ENCODE measurements around the gene ANKRD12.

ANKRD12 gene

DNA sequence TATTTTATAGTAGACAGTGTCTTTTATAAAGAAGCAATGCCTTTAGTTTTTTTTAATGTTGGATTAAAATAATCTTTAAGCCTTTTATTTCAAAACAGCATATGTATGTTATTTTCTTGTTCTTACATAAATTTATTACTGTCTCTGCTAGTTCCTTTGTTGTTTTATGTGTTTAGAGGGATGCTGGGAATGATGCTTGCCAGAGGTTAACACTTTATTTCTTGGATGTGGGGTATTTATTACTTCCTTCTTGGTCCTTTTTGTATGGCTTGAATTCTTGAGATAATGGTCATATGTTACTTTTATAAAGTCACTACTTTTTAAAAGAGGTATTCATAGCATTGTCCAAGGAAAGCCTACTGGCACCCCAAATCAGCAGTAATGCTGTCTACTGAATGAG, 63.1 kb downstream of the ANKRD12 start:
- TF ChIP-seq POLR2A (IDR thresholded peaks at IDR 0.05; ENCODE audit: low read depth, low read length) (no peak), POLR2AphosphoS5 (IDR thresholded peaks at IDR 0.05; ENCODE audit: low read depth, low read length) (no peak), TAF1 (IDR thresholded peaks at IDR 0.05; ENCODE audit: borderline replicate concordance, low read depth, low read length) (no peak)
- FAIRE-seq (no peak), DNase-seq (ENCODE audit: insufficient read length) (no peak)

DNA sequence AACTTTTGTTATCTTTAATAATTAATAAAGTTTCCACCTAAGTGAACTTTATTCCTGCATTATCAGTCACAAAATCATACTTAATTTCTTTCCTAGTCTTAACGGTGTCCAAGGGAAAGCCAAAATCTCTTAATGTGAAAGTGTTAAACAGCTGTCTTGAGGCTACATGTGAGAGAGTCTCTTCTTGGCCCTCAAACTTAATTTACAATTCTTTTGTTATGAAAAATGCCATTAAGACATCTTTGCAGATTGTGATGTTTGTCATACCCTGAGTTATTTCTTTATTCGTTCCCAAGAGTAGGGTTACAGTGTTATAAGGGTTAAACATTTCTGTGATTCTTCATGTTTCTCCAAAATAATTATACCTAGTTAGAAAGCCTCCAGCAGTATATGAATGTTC, 64.6 kb downstream of the ANKRD12 start:
- TF ChIP-seq POLR2A (IDR thresholded peaks at IDR 0.05; ENCODE audit: low read depth, low read length) (no peak), TAF1 (IDR thresholded peaks at IDR 0.05; ENCODE audit: borderline replicate concordance, low read depth, low read length) (no peak)
- FAIRE-seq: no peak
- DNase-seq (ENCODE audit: insufficient read length): no peak

DNA sequence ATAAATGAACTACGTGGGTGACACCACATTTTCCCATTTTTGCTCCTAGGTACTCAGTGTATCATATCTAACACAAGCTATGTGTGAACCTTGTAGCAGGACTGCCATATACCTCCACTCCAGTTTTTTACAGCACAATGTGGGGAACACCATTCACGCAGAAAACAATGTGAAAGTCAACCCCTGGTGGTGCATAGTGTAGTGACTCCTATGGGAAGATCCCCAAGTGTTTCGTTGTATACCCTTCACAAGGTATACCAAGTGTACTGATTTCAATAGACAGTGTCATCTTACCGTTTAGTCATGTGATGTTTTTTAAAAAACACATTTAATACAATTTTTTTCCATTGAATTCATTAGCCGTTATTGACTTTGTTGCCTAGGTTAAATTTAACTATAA, 68.1 kb downstream of the ANKRD12 start:
- FAIRE-seq (no peak), DNase-seq (ENCODE audit: insufficient read length) (no peak)
- no peak for TF ChIP-seq POLR2AphosphoS5 (IDR thresholded peaks at IDR 0.05; ENCODE audit: low read depth, low read length)
- TF ChIP-seq POLR2A (IDR thresholded peaks at IDR 0.05; ENCODE audit: low read depth, low read length): no peak

DNA sequence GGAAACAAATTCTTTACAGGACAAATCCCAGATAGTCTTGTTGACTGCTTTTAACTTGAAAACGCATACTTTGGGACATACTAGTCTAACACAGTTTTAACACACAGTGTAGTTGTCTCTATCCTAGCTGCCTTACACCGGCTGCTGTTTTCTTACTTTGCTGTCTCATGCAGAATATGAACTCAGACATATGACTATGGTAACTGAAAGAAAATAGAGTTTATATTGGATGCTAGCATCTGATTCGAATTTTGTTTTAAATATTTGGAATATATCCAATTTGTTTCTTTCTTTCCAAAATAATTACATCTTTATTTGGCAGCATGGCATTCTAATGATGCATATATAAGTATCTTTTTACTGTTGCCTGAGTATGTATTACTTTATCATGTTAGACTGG, 69.8 kb downstream of the ANKRD12 start:
- no peak for TF ChIP-seq TAF1 (IDR thresholded peaks at IDR 0.05; ENCODE audit: borderline replicate concordance, low read depth, low read length)
- TF ChIP-seq POLR2AphosphoS5 (IDR thresholded peaks at IDR 0.05; ENCODE audit: low read depth, low read length): no peak
- no peak for TF ChIP-seq POLR2A (IDR thresholded peaks at IDR 0.05; ENCODE audit: low read depth, low read length)
- no peak for FAIRE-seq
- DNase-seq (ENCODE audit: insufficient read length): no peak

DNA sequence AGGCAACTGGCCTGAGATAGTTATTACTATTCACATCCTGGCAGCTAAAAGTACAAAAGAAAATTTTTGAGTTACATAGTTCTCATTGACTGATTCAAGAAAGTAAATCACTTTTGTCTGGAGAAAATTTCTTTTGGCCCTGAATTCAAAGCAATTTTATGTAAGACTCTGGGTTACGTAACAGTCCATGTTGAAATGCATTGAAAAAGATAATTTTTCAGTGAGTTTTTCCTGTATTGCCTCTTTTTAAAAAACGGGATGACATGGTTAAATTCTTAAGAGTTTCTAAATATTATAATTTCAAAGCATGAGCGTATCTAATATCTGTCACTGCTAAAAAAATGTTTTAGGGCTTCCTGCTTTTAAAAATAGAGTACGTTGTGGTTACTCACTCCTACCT, 72.7 kb downstream of the ANKRD12 start:
- FAIRE-seq: no peak
- DNase-seq (ENCODE audit: insufficient read length): no peak
- TF ChIP-seq POLR2AphosphoS5 (IDR thresholded peaks at IDR 0.05; ENCODE audit: low read depth, low read length): no peak
- no peak for TF ChIP-seq POLR2A (IDR thresholded peaks at IDR 0.05; ENCODE audit: low read depth, low read length)
- no peak for TF ChIP-seq TAF1 (IDR thresholded peaks at IDR 0.05; ENCODE audit: borderline replicate concordance, low read depth, low read length)

DNA sequence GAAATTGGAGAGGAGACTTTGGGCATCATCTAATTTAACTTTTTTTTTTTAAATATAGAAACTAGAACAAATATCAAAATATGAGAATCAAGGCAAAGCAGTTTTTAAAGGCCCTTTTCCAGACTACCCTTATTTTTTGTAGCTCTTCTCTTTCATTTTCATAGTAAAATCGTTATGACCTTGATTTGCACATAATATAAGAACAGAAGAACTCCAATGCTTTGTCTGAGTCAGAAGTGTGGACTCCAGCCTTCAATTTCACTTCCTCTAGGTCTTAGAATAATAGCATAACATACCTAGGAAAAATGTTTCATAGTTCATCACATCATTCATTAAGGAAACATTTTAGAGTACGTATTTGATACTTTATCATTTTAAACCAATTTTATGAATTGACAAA, 74.4 kb downstream of the ANKRD12 start:
- TF ChIP-seq POLR2AphosphoS5 (IDR thresholded peaks at IDR 0.05; ENCODE audit: low read depth, low read length) (no peak), TAF1 (IDR thresholded peaks at IDR 0.05; ENCODE audit: borderline replicate concordance, low read depth, low read length) (no peak)
- FAIRE-seq: peak; percentile 27
- DNase-seq (ENCODE audit: insufficient read length): no peak

DNA sequence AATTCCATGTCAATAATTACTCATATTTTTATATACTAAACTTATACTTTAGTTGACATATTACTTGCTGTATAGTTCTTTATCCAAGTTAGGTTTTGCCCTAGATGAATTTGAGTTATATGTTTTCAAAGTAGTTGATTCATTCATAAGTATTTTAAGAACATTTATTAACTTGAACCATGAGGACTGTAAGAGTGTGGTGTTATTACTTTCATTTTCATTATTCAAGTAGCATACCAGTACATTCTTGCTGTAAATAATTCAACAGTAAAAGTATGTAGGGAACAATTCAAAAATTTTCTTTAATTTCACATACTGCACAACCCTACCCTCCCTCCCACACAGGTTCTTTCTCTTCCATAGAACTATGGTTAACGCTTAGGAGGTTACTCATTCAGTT, 75.4 kb downstream of the ANKRD12 start:
- DNase-seq (ENCODE audit: insufficient read length) (no peak), FAIRE-seq (peak; percentile 46)
- TF ChIP-seq TAF1 (IDR thresholded peaks at IDR 0.05; ENCODE audit: borderline replicate concordance, low read depth, low read length) (no peak), POLR2AphosphoS5 (IDR thresholded peaks at IDR 0.05; ENCODE audit: low read depth, low read length) (no peak)

DNA sequence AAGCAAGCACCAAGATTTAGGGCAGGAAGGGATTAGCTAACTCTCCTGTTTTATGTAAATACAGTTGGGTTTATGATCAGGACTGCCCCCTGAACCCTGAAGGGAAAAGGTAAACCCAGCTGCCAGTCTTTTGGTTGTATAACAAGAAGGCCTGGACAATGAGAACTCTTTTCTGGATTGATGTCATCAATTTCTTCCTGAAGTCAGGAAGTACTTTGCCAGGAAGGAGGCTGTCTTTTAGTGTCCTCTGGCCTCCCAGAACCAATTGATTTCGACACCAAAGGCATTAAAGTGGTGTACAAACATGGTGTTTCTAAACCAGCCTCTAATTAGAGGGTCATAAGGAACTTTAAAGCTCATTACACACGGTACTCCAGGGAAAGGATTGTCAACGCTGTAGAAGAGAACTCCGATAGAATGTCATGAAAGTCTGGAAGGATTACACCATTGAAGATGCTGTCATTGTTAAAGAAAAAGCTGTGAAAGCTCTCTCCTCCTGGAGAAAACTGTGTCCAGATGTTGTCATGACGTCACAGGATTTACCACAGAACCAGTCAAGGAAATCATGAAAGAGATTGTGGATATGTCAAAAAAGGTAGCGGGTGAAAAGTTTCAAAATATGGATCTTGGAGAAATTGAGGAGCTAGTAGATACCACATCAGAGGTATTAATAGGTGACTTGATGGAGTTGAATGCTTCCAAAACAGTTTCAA, 78.8 kb downstream of the ANKRD12 start:
- DNase-seq (ENCODE audit: insufficient read length) (no peak), FAIRE-seq (no peak)
- TF ChIP-seq POLR2A (IDR thresholded peaks at IDR 0.05; ENCODE audit: low read depth, low read length) (no peak), TAF1 (IDR thresholded peaks at IDR 0.05; ENCODE audit: borderline replicate concordance, low read depth, low read length) (no peak), POLR2AphosphoS5 (IDR thresholded peaks at IDR 0.05; ENCODE audit: low read depth, low read length) (no peak)

DNA sequence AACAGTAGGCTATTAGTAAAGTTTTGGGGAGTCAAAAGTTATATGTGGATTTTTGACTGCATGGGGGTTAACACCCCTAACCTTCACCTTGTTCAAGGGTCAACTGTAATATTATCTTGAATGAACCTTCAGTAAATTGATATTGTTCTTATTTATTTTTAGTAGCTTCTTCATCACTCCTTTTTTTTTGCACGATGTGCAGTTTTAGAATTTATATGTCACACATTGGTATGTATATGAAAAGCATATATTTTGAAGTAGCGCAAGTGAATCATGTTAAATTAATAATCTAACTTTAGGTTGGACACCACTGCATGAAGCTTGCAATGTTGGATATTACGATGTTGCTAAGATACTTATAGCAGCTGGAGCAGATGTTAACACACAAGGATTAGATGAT, 79.9 kb downstream of the ANKRD12 start:
- no peak for DNase-seq (ENCODE audit: insufficient read length)
- FAIRE-seq: no peak
- no peak for TF ChIP-seq TAF1 (IDR thresholded peaks at IDR 0.05; ENCODE audit: borderline replicate concordance, low read depth, low read length)
- no peak for TF ChIP-seq POLR2A (IDR thresholded peaks at IDR 0.05; ENCODE audit: low read depth, low read length)
- TF ChIP-seq POLR2AphosphoS5 (IDR thresholded peaks at IDR 0.05; ENCODE audit: low read depth, low read length): no peak

DNA sequence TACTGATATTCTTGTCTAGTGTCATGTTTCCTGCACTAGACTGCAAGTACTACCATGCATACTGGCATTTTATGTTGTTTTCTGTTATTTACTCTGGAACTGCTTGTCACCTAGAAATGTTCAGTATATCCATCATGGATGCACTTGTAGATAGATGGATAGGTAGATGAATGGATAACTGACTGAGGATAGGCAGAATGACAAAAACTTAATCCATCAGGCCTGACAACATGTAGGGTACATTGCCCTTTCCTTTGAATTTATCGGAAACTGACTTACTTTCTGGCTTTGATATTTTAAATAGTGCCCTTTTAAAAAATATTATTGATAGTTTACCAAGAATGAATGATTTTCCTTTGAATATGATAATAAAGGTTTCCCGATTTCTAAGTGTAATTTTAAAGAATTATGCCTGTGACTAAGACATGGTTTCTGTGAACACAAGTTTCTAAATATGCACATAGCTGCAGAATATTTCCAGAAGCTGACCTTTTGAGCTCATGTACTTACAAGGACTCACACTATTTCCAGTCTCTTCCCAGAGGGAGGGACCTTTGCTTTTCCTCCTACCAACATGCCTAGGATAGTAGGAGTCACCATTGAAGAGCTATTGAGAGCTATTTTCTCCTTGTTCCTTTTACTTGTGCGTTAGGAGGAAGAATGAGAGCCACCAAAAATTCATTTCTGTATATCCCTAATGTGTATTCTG, 81.3 kb downstream of the ANKRD12 start:
- DNase-seq (ENCODE audit: insufficient read length) (no peak), FAIRE-seq (no peak)
- TF ChIP-seq POLR2AphosphoS5 (IDR thresholded peaks at IDR 0.05; ENCODE audit: low read depth, low read length) (no peak), POLR2A (IDR thresholded peaks at IDR 0.05; ENCODE audit: low read depth, low read length) (no peak)

DNA sequence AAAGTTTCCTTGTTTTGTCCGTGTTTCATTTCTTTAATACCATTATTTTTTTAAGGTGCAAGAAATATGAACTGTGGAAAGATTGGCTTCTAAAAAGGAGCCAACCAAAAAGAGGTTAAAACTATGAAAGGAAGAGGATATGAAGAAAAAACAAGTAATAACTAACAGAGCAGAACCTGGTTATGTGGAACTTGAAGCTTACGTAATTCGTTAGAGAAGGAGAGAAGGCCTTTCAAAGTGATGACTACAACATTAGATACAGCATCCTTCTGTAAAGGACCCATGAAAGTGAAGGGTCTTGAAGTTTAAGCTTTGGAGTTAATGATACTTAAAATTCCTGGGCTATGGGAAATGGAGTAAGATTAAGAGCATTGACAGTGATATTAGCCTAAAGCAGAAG, 84.5 kb downstream of the ANKRD12 start:
- TF ChIP-seq TAF1 (IDR thresholded peaks at IDR 0.05; ENCODE audit: borderline replicate concordance, low read depth, low read length) (no peak), POLR2AphosphoS5 (IDR thresholded peaks at IDR 0.05; ENCODE audit: low read depth, low read length) (no peak), POLR2A (IDR thresholded peaks at IDR 0.05; ENCODE audit: low read depth, low read length) (no peak)
- FAIRE-seq (no peak), DNase-seq (ENCODE audit: insufficient read length) (no peak)

DNA sequence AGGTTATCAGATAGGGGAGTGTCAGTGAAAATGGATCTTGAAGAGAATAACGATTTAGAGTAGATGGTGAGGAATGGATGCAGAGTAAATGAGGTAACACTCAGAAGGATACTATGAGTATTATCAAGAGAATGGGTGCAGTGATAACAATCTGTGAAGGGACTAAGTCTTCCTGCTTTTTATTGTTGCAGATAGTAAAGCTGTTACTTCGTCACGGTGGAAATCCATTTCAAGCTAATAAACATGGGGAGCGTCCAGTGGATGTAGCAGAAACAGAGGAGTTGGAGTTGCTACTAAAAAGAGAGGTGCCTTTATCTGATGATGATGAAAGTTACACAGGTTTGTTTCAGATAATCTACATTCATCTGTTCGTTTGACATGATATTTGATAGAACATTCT, 85.1 kb downstream of the ANKRD12 start:
- DNase-seq (ENCODE audit: insufficient read length) (no peak), FAIRE-seq (no peak)
- TF ChIP-seq POLR2AphosphoS5 (IDR thresholded peaks at IDR 0.05; ENCODE audit: low read depth, low read length) (no peak), TAF1 (IDR thresholded peaks at IDR 0.05; ENCODE audit: borderline replicate concordance, low read depth, low read length) (no peak), POLR2A (IDR thresholded peaks at IDR 0.05; ENCODE audit: low read depth, low read length) (no peak)

Data from GM12892 (cell line).